GM12873 (cell line): ENCODE results near the gene NHS.

Experiments
- TF ChIP-seq, protein P1 (sequence below): IDR thresholded peaks from 2 replicates; pipeline ENCODE4 v1.5.1; 2012; ENCODE audit warnings: low read depth, mild to moderate bottlenecking, moderate library complexity, low read length, control low read depth; ENCODE audit not compliant: insufficient read depth; ENCODE audit errors: missing control alignments

Gene NHS

DNA sequence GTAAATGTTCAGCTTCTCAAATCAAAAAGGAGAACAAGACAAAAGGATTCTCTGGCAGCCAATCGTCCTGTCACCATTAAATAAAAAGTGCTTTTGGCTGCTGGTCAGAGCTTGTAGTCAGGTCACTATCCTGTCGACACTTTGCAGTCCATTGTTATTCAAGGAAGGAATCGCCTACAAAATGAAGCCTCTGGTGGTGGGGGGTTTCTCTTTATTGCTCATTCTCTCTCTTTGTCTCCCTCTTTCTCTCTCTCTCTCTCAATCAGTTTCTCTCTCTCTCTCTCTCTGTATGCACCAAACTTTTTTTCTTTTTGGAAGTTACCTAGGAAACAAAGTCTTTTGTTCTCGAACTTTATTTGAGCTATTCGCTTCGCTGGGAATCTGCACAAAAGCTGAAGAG is 344.7 kb downstream of the NHS start:
- TF ChIP-seq, protein P1, sequence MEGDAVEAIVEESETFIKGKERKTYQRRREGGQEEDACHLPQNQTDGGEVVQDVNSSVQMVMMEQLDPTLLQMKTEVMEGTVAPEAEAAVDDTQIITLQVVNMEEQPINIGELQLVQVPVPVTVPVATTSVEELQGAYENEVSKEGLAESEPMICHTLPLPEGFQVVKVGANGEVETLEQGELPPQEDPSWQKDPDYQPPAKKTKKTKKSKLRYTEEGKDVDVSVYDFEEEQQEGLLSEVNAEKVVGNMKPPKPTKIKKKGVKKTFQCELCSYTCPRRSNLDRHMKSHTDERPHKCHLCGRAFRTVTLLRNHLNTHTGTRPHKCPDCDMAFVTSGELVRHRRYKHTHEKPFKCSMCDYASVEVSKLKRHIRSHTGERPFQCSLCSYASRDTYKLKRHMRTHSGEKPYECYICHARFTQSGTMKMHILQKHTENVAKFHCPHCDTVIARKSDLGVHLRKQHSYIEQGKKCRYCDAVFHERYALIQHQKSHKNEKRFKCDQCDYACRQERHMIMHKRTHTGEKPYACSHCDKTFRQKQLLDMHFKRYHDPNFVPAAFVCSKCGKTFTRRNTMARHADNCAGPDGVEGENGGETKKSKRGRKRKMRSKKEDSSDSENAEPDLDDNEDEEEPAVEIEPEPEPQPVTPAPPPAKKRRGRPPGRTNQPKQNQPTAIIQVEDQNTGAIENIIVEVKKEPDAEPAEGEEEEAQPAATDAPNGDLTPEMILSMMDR, result no peak

DNA sequence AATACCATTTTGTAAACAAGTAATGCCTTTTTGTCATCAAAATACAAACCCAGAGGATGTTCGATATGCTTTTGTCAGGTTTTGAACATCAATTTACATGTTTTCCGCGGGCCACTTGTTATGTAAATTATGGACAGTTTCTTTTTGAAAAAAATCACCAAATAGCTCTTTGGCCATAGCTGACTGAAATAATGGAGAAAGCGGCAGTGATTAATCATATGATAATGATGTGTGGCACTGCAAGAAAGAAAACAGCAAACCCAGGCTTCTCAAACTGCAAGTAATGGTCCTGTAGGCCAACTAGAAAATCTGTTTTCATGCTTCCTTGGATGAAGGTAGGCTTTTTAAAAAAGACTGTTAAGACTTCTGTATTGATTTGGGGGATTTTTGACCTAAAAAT is 346.7 kb downstream of the NHS start:
- TF ChIP-seq, protein P1, result no peak

DNA sequence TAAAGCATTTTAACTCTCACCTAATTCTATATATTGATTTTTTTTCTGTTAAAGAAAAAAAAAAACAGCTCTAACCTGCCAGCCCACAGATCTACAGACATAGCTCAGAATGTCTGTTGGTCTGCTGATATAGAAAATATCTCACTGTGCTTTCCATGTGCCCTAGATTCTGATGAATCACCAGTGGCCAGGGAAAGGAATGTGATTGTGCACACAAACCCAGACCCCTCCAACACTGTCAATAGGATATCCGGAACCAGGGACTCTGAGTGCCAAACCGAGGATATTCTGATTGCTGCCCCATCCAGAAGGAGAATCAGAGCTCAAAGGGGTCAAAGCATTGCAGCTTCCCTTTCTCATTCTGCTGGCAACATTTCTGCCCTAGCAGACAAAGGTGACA is 350.2 kb downstream of the NHS start:
- TF ChIP-seq, protein P1, result no peak

DNA sequence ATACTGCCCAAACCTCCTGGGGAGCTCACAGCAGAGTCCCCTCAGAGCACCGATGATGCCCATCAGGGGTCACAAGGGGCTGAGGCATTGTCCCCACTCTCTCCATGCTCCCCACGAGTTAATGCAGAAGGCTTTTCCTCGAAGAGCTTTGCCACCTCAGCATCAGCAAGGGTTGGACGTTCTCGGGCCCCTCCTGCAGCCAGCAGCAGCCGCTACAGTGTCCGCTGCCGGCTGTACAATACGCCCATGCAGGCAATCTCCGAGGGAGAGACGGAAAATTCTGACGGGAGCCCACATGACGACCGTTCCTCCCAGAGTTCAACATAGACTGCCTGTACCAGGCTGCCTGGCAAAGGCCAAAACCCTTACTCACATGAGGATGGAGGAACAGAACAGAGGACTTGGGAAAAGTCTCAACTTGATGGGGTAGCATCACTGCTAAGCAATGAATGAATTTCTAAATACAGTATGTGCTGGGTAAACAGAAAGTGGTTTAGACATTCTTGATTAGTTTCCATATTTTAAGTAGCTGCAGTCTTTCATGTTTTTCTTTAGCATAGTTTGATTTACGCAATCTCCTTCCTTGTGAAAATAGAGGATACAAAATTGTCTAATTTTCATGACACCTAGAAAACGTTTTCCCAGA is 357.3 kb downstream of the NHS start:
- TF ChIP-seq, protein P1, result no peak

DNA sequence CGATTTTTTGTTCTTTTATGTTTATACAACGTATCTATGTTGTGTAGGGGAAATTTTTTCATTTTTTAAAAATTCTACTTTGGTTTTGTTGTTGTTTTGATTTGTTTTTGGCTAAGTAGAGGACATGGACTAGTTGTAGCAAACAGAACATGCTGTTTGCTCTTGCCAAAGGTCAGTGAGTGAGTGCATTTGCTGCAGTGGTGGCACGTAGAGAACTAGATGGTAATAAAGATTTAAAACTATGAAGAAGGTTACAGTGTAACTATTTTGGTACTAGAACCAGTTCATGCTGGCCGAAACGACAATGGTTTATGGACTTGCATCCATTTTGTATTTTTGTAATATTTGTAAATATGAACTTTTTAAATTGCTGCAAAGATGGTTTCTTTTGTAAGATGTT is 360.4 kb downstream of the NHS start:
- TF ChIP-seq, protein P1, result no peak

DNA sequence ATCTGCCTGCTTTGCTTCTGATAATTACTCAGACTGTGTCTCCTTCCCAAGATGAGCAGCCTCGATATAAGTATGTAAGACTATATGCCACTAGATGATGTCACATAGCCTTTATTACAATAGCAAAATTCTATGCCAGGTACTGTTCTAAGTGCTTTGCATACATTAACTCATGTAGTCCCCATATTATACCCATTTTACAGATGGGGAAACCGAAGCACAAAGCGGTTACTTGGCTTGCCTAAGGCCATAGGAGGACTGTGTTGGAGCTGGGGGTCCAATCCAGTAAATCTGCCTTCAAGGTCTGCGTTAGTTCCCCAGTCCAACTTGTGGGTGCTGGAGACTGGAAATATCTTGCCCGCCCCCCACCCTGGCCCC is 361.5 kb downstream of the NHS start:
- TF ChIP-seq, protein P1, result no peak

DNA sequence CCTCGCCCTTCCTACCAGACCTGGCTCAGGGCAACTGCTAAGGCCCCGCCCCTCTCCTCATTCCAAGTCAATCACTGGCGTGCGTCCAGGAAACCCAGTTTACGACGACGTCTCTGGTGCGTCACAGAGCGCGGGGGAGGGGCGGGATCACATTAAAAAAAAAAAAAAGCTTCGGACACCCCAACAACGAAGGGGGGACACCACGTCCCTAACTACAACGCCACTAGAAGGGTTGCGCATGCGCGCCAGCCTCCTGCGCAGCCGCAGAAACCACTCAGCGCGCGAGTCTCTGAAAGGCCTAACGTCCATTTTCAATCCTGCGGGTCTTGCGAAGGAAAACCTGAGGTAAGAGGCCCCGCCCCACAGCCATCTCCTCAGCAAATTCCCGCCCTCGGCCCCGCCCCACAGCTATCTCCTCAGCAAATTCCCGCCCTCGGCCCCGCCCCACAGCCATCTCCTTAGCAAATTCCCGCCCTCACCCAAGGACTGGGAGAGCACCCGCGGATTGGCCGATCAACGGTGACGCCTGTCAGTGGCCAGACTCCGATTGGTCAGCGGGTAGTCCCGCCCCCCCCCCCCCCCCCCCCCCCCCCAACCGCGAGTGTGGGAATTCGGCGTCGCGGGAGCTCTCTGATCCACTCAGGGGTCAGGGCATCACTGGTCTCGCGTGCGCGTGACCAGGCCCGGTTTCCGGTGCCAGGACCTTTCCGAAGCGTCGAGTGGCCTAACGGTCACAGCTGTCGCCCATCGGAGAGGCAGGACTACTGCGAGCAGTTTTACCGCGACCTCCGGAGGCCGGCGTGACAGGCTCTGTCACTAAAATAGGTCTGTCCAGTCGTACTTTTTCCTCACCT is 362.1 kb downstream of the NHS start, which contains the start of gene SCML1:
SCML1 (plus strand) TSS at position 638 of the 854 bp plus-strand sequence. CDS start 6,694 bp downstream, outside the sequence.
- TF ChIP-seq, protein P1, result no peak
